ENCODE measurements around the gene NMUR1.
"Not testable (repeated sequence)": the region's sequence is repeated elsewhere in the genome, so short reads cannot be mapped to it uniquely, and the experiment has no call there.

NMUR1 gene

GRCh38 chr2:231530099-231531011 lies at the start of gene NMUR1:
Gene NMUR1, minus strand, starts transcription at chr2:231530445. Its CDS starts 84 bp downstream, at chr2:231530361.
- DNase-seq, result peak; percentile 7 to 25 (median 21)

GRCh38 chr2:231579560-231579959 lies 49.3 kb upstream of the NMUR1 start:
- DNase-seq, result no peak

- DNase-seq, result not testable (repeated sequence)
Observed at GRCh38 chr2:231578655-231579054, 48.4 kb upstream of the NMUR1 start.

- no peak for DNase-seq
Observed at GRCh38 chr2:231576465-231576864, 46.2 kb upstream of the NMUR1 start.

- DNase-seq, result no peak
Observed at GRCh38 chr2:231575612-231576256, 45.5 kb upstream of the NMUR1 start.

- no peak for DNase-seq
Observed at GRCh38 chr2:231573698-231574421, 43.6 kb upstream of the NMUR1 start.

GRCh38 chr2:231573096-231573495 lies 42.9 kb upstream of the NMUR1 start:
- DNase-seq, result no peak

- no peak for DNase-seq
Observed at GRCh38 chr2:231571661-231572191, 41.5 kb upstream of the NMUR1 start.

GRCh38 chr2:231570915-231571314 lies 40.7 kb upstream of the NMUR1 start:
- not testable (repeated sequence) for DNase-seq

GRCh38 chr2:231568785-231569435 lies 38.7 kb upstream of the NMUR1 start:
- DNase-seq, result peak in 2 of 3 experiments; percentile 69 to 71

- peak in 1 of 3 experiments; percentile 69 for DNase-seq
Observed at GRCh38 chr2:231568098-231568784, 38.0 kb upstream of the NMUR1 start.

GRCh38 chr2:231567159-231567558 lies 36.9 kb upstream of the NMUR1 start:
- no peak for DNase-seq

- no peak for DNase-seq
Observed at GRCh38 chr2:231565887-231566594, 35.8 kb upstream of the NMUR1 start.

- peak; percentile 15 to 70 (median 21) for DNase-seq
Observed at GRCh38 chr2:231563378-231563961, 33.2 kb upstream of the NMUR1 start.

- peak; percentile 15 to 64 (median 51) for DNase-seq
Observed at GRCh38 chr2:231557571-231558217, 27.4 kb upstream of the NMUR1 start.

- no peak for DNase-seq
Observed at GRCh38 chr2:231556981-231557380, 26.7 kb upstream of the NMUR1 start.

GRCh38 chr2:231556496-231556895 lies 26.3 kb upstream of the NMUR1 start:
- not testable (repeated sequence) for DNase-seq

- DNase-seq, result no peak
Observed at GRCh38 chr2:231554748-231555545, 24.7 kb upstream of the NMUR1 start.

GRCh38 chr2:231554327-231554726 lies 24.1 kb upstream of the NMUR1 start:
- no peak for DNase-seq
